ENCODE results near the gene ANK3.

Gene ANK3

GRCh38 chr10:60422809-60423208 lies 33.1 kb upstream of the ANK3 start:
- no peak for TF ChIP-seq CTCF (conservative IDR thresholded peaks at IDR 0.05; ENCODE audit: low read depth, low read length)
- no peak for DNase-seq (ENCODE audit: low read depth)
- H3K4me3 ChIP-seq (ENCODE audit: low read length) = no peak overlapping the region

- no peak for DNase-seq (ENCODE audit: low read depth)
- no peak overlapping the region for H3K4me3 ChIP-seq (ENCODE audit: low read length)
- TF ChIP-seq CTCF (conservative IDR thresholded peaks at IDR 0.05; ENCODE audit: low read depth, low read length) = no peak
Observed at GRCh38 chr10:60420991-60421894, 31.6 kb upstream of the ANK3 start.

GRCh38 chr10:60419249-60419648 lies 29.6 kb upstream of the ANK3 start:
- DNase-seq (ENCODE audit: low read depth) = no peak
- no peak for TF ChIP-seq CTCF (conservative IDR thresholded peaks at IDR 0.05; ENCODE audit: low read depth, low read length)
- no peak overlapping the region for H3K4me3 ChIP-seq (ENCODE audit: low read length)

- H3K4me3 ChIP-seq (ENCODE audit: low read length) = no peak overlapping the region
- DNase-seq (ENCODE audit: low read depth) = no peak
- TF ChIP-seq CTCF (conservative IDR thresholded peaks at IDR 0.05; ENCODE audit: low read depth, low read length) = no peak
Observed at GRCh38 chr10:60417901-60418300, 28.2 kb upstream of the ANK3 start.

GRCh38 chr10:60417024-60417423 lies 27.3 kb upstream of the ANK3 start:
- no peak for DNase-seq (ENCODE audit: low read depth)
- no peak for TF ChIP-seq CTCF (conservative IDR thresholded peaks at IDR 0.05; ENCODE audit: low read depth, low read length)
- H3K4me3 ChIP-seq (ENCODE audit: low read length) = no peak overlapping the region

- TF ChIP-seq CTCF (conservative IDR thresholded peaks at IDR 0.05; ENCODE audit: low read depth, low read length) = no peak
- H3K4me3 ChIP-seq (ENCODE audit: low read length) = no peak overlapping the region
- DNase-seq (ENCODE audit: low read depth) = peak; percentile 57
Observed at GRCh38 chr10:60414877-60415585, 25.4 kb upstream of the ANK3 start.
